OCI-LY3 (cell line): ENCODE measurements around the gene PTPRU.

Experiments used
- EZH2phosphoT487 ChIP-seq: fragments of 200-600 bp; shearing (Covaris generic); IDR thresholded peaks from 2 replicates; pipeline ENCODE4 v1.6.1; 2018; ENCODE audit warnings: antibody characterized with exemption, mixed run types, low read depth
- TF ChIP-seq, protein P1 (sequence below): fragments of 200-600, 300-600 bp; sonication (generic); IDR thresholded peaks from 2 replicates; pipeline ENCODE4 v1.5.1; 2014; ENCODE audit warnings: antibody characterized with exemption, low read length, low read depth

DNA sequence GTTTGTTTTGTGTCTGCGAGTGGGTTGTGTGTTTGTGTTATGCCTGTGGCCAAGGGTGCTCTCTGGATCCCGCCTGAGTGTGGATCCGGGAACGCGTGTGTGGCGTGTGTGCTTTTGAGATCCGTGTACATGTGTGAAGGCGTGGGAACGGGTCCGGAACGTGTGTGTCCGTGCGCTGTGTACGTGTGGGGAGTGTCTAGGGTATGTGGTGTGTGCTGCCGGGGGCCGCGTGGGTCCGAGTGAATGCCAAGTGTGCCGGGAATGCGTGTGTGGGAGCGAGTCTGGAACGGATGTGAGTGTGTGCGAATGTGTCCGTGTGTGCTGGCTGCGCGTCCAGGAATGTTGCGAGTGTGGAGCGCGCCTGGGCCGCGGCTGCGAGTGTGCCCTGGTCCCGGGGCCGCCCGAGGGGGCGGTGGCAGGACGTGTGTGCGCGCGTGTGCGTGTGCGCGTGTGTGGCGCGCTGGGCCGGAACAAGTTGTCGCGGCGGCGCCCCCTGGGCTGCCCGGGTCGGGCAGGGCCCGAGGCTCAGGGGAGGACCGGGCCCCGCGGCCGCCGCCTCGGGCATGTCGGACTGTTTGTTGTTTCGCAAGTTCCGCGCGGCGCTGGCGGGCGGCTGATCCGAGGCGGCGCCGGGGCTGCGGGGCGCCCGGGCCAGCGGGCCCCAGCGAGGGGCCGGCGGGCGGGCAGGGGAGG, 953 bp downstream of the PTPRU start:
- TF ChIP-seq, protein P1, sequence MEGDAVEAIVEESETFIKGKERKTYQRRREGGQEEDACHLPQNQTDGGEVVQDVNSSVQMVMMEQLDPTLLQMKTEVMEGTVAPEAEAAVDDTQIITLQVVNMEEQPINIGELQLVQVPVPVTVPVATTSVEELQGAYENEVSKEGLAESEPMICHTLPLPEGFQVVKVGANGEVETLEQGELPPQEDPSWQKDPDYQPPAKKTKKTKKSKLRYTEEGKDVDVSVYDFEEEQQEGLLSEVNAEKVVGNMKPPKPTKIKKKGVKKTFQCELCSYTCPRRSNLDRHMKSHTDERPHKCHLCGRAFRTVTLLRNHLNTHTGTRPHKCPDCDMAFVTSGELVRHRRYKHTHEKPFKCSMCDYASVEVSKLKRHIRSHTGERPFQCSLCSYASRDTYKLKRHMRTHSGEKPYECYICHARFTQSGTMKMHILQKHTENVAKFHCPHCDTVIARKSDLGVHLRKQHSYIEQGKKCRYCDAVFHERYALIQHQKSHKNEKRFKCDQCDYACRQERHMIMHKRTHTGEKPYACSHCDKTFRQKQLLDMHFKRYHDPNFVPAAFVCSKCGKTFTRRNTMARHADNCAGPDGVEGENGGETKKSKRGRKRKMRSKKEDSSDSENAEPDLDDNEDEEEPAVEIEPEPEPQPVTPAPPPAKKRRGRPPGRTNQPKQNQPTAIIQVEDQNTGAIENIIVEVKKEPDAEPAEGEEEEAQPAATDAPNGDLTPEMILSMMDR, result no peak
- no peak for TF ChIP-seq EZH2phosphoT487
